HCT116 (cell line): ENCODE measurements around the gene SLC22A23. TPM values are rescaled to one million over a fixed set of nuclear protein-coding genes. Genes with fewer than 3 reads are reported as not detected.

Experiments used
- ATAC-seq: fragments of 200-7000 bp; cut with Tn5 transposase; 2 replicates; pipeline ENCODE4 v1.9.1; 2020; ENCODE audit warnings: mild to moderate bottlenecking, moderate library complexity
- BruUV-seq: library from RNA; stranded (reverse); fragments of 400-500 nt; replicated peaks from 2 replicates; lab custom pipeline; 2021; lab: Mats Ljungman, UMichigan
- CTCF ChIA-PET: fragments of 300-600 bp; sonication (Branson Sonifier 250); formaldehyde crosslinking; loops from one replicate; lab custom pipeline; 2021; ENCODE audit warnings: antibody characterized with exemption; lab: Charles Lee
- POLR2A ChIA-PET: fragments of 300-600, 350-600 bp; sonication (Branson Sonifier 250); formaldehyde crosslinking; loops from one replicate; lab custom pipeline; 2021; ENCODE audit warnings: antibody characterized with exemption; lab: Charles Lee
- RAD21 ChIA-PET, 2 experiments: fragments of 300-600 bp; sonication (Branson Sonifier 250); formaldehyde crosslinking; loops; one replicate each; lab custom pipeline; 2023; ENCODE audit warnings: low total read pairs in 2 of 2; ENCODE audit not compliant: uncharacterized antibody in 2 of 2, unreplicated experiment in 2 of 2, low non-redundant PET in 1 of 2; lab: Charles Lee
- DNase-seq: peaks from one replicate; pipeline ENCODE4 v3.0.0-alpha.2; 2010; ENCODE audit warnings: low read depth, low spot score
- H2AFZ ChIP-seq: fragments of 200-600 bp; shearing (Covaris generic), sonication (generic); 2 replicates; pipeline ENCODE4 v1.6.1; 2017; ENCODE audit warnings: low read depth, mixed run types, mixed read lengths, antibody characterized with exemption, low read length; ENCODE audit not compliant: poor library complexity, severe bottlenecking
- H3K27ac ChIP-seq: 2 replicates; pipeline ENCODE4 v1.5.1; 2012; ENCODE audit warnings: low read depth, low read length
- H3K27me3 ChIP-seq: fragments of 200-600 bp; sonication (generic); 2 replicates; pipeline ENCODE4 v1.6.1; 2016; ENCODE audit warnings: mixed run types, low read length, mixed read lengths; ENCODE audit not compliant: insufficient read depth
- H3K36me3 ChIP-seq, 2 experiments: fragments of 200-500 bp in 1 of 2; fragments of 200-600 bp in 1 of 2; sonication (Bioruptor generic) in 1 of 2; sonication (generic) in 1 of 2; 2 replicates each; pipeline versions ENCODE4 v1.5.1 to v1.6.1; 2014 to 2016; ENCODE audit warnings: low read length in 2 of 2, inconsistent platforms in 1 of 2, mixed read lengths in 1 of 2, mixed run types in 1 of 2; ENCODE audit not compliant: insufficient read depth in 2 of 2, control insufficient read depth in 1 of 2
- H3K4me1 ChIP-seq, 2 experiments: fragments of 200-600 bp in 1 of 2; sonication (generic) in 1 of 2; 2 replicates each; pipeline versions ENCODE4 v1.5.1 to v1.6.1; 2012 to 2017; ENCODE audit warnings: low read length in 2 of 2, inconsistent platforms in 1 of 2, mild to moderate bottlenecking in 1 of 2, mixed read lengths in 1 of 2, mixed run types in 1 of 2, moderate library complexity in 1 of 2; ENCODE audit not compliant: insufficient read depth in 2 of 2, control insufficient read depth in 1 of 2
- H3K4me2 ChIP-seq: fragments of 200-600 bp; sonication (generic); 2 replicates; pipeline ENCODE4 v1.6.1; 2017; ENCODE audit warnings: mixed run types, low read length, mixed read lengths
- H3K4me3 ChIP-seq, 2 experiments: fragments of 200-600 bp in 1 of 2; sonication (generic) in 1 of 2; replicated peaks in 1 of 2; 2 replicates each; pipeline ENCODE4 v1.5.1; 2011 to 2016; ENCODE audit warnings: low read length in 2 of 2, control low read depth in 1 of 2, low read depth in 1 of 2, mild to moderate bottlenecking in 1 of 2, mixed read lengths in 1 of 2, mixed run types in 1 of 2
- H3K79me2 ChIP-seq: fragments of 200-600 bp; sonication (generic); 2 replicates; pipeline ENCODE4 v1.6.1; 2017; ENCODE audit warnings: mild to moderate bottlenecking, mixed run types, low read length, moderate library complexity, mixed read lengths; ENCODE audit not compliant: insufficient read depth
- H3K9ac ChIP-seq: fragments of 200-600 bp; sonication (generic); 2 replicates; pipeline ENCODE4 v1.6.1; 2016; ENCODE audit warnings: low read length, mixed read lengths
- H3K9me2 ChIP-seq: fragments of 200-600 bp; sonication (generic), shearing (Covaris generic); 2 replicates; pipeline ENCODE4 v1.6.1; 2017; ENCODE audit warnings: mixed run types, mild to moderate bottlenecking, moderate library complexity; ENCODE audit not compliant: insufficient read depth
- H3K9me3 ChIP-seq, 2 experiments: fragments of 200-500 bp in 1 of 2; fragments of 200-600 bp in 1 of 2; sonication (Bioruptor generic) in 1 of 2; sonication (generic) in 1 of 2; 2 replicates each; pipeline ENCODE4 v1.6.1; 2014 to 2017; ENCODE audit warnings: low read length in 2 of 2, mixed read lengths in 2 of 2, inconsistent platforms in 1 of 2, low read depth in 1 of 2, mild to moderate bottlenecking in 1 of 2, mixed run types in 1 of 2, moderate library complexity in 1 of 2; ENCODE audit not compliant: control insufficient read depth in 1 of 2, insufficient read depth in 1 of 2
- H4K20me1 ChIP-seq: fragments of 200-600 bp; sonication (generic), shearing (Covaris generic); 2 replicates; pipeline ENCODE4 v1.6.1; 2017; ENCODE audit warnings: mixed run types, mild to moderate bottlenecking, moderate library complexity; ENCODE audit not compliant: insufficient read depth
- EGR1 ChIP-seq: IDR thresholded peaks from 2 replicates; pipeline ENCODE4 v1.6.1; 2012; ENCODE audit warnings: low read depth
- FOSL1 ChIP-seq: IDR thresholded peaks from 2 replicates; pipeline ENCODE4 v1.6.1; 2012; ENCODE audit warnings: low read depth
- JUND ChIP-seq: IDR thresholded peaks from 2 replicates; pipeline ENCODE4 v1.6.1; 2012
- POLR2AphosphoS5 ChIP-seq: IDR thresholded peaks from 2 replicates; pipeline ENCODE4 v1.6.1; 2011; ENCODE audit warnings: mild to moderate bottlenecking, low read depth, low read length, moderate library complexity
- RAD21 ChIP-seq: IDR thresholded peaks from 2 replicates; pipeline ENCODE4 v1.6.1; 2012; ENCODE audit warnings: low read depth, mild to moderate bottlenecking
- SIN3A ChIP-seq: IDR thresholded peaks from 2 replicates; pipeline ENCODE4 v1.6.1; 2012; ENCODE audit warnings: low read depth
- TCF7L2 ChIP-seq: IDR thresholded peaks from 2 replicates; pipeline ENCODE4 v1.7.0; 2011; ENCODE audit warnings: borderline replicate concordance, inconsistent platforms; ENCODE audit not compliant: insufficient read depth, insufficient read length; ENCODE audit errors: extremely low read depth
- YY1 ChIP-seq: IDR thresholded peaks from 2 replicates; pipeline ENCODE4 v1.6.1; 2011; ENCODE audit warnings: low read length, low read depth, moderate library complexity, mild to moderate bottlenecking; ENCODE audit not compliant: insufficient replicate concordance; ENCODE audit errors: extremely low read depth
- ZFX ChIP-seq: fragments of 450-650 bp; IDR thresholded peaks from 2 replicates; pipeline ENCODE4 v1.6.1; 2017
- intact Hi-C: fragments of 100-400 bp; cut with micrococcal nuclease; formaldehyde crosslinking; loops from 2 replicates; pipeline ENCODE4 v1.10.0; 2022
- total RNA-seq: library from RNA; stranded (reverse); gene quantifications from one replicate; pipeline ENCODE4 v1.2.1, GENCODE V29; 2021; ENCODE audit not compliant: unreplicated experiment
- TF ChIP-seq, protein P1 (sequence below): IDR thresholded peaks from 2 replicates; pipeline ENCODE4 v1.6.1; 2012
- TF ChIP-seq, protein P2 (sequence below), 3 experiments: fragments of 200-600 bp in 1 of 3; sonication (generic) in 1 of 3; IDR thresholded peaks in 2 of 3; conservative IDR thresholded peaks in 1 of 3; 2 replicates each; pipeline ENCODE4 v1.5.1; 2012 to 2017; ENCODE audit warnings: low read depth in 2 of 3, low read length in 2 of 3, antibody characterized with exemption in 1 of 3, borderline replicate concordance in 1 of 3, control low read depth in 1 of 3, mild to moderate bottlenecking in 1 of 3, mixed read lengths in 1 of 3, mixed run types in 1 of 3, moderate library complexity in 1 of 3; ENCODE audit not compliant: insufficient read depth in 1 of 3
- TF ChIP-seq, protein P3 (sequence below): IDR thresholded peaks from 2 replicates; pipeline ENCODE4 v1.6.1; 2012
- TF ChIP-seq, protein P4 (sequence below): IDR thresholded peaks from 2 replicates; pipeline ENCODE4 v1.6.1; 2011; ENCODE audit warnings: mild to moderate bottlenecking, low read length, moderate library complexity; ENCODE audit not compliant: insufficient replicate concordance; ENCODE audit errors: extremely low read depth

SLC22A23 gene
- total RNA-seq, 1 experiment from 2014 or later, result 11.5 TPM

DNA sequence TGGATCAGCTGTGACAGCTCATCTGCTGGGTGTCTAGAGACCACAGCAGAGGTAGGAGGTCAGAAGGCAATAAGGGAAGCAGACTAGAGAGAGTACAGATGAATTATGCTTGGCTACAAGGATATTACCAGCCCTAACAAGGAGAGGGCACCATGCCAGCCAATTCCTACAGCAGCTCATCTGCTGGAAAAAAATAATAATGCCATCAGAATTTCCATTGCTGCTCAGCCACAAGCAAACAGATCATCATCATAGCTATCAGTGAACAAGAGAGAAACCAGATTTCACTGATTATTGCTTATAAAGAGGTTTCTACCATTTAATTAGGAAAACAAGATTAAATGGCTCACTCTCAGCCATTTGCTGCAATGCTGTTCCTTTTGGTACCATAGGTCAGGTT lies 131.6 kb downstream of the SLC22A23 start (continued):
- TF ChIP-seq, protein P1, sequence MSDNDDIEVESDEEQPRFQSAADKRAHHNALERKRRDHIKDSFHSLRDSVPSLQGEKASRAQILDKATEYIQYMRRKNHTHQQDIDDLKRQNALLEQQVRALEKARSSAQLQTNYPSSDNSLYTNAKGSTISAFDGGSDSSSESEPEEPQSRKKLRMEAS, result no peak
- TF ChIP-seq EGR1 (no peak), YY1 (no peak), POLR2AphosphoS5 (no peak), RAD21 (no peak), TCF7L2 (no peak)
- TF ChIP-seq, protein P2, sequence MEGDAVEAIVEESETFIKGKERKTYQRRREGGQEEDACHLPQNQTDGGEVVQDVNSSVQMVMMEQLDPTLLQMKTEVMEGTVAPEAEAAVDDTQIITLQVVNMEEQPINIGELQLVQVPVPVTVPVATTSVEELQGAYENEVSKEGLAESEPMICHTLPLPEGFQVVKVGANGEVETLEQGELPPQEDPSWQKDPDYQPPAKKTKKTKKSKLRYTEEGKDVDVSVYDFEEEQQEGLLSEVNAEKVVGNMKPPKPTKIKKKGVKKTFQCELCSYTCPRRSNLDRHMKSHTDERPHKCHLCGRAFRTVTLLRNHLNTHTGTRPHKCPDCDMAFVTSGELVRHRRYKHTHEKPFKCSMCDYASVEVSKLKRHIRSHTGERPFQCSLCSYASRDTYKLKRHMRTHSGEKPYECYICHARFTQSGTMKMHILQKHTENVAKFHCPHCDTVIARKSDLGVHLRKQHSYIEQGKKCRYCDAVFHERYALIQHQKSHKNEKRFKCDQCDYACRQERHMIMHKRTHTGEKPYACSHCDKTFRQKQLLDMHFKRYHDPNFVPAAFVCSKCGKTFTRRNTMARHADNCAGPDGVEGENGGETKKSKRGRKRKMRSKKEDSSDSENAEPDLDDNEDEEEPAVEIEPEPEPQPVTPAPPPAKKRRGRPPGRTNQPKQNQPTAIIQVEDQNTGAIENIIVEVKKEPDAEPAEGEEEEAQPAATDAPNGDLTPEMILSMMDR (IDR thresholded peaks at IDR 0.05 in 2 of 3, conservative IDR thresholded peaks at IDR 0.05 in 1 of 3; ENCODE audit: borderline replicate concordance in 1 of 3, insufficient read depth in 1 of 3, low read depth in 2 of 3, low read length in 2 of 3), result no peak
- TF ChIP-seq, protein P3, sequence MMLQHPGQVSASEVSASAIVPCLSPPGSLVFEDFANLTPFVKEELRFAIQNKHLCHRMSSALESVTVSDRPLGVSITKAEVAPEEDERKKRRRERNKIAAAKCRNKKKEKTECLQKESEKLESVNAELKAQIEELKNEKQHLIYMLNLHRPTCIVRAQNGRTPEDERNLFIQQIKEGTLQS, result no peak

DNA sequence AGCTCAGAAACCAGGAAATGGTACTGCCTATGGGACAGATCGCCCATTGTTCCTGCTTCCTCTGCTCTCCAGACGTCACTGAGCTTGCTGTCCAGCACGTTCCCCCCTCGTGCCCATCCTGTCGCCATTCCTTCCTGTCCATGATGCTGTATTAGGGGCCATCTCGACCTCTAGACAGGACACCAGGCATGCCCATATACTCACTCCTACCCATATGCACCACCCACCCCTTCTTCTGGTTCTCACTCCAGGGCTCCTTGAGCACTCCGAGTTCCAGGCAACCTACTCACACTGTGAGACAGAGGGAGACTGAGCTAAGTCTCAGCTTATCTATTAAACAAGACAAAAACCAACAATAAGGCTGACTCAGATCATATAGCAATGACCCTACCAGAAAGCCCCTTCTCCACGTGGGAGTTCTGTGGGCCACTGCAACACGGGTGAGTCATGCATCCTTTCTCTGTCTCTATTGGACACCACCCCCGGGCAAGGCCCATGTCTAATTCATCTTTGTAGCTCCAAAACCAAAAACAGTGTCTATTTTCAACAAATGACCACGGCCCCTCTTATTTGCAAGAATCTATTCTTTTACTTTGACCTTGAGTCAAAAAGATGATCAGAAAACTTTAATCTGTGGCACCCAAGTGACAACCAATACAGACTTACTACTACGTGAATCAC lies 132.4 kb downstream of the SLC22A23 start:
- Histone ChIP-seq H3K9me2 (no peaks in the 10 kb centered on the region), H3K4me2 (no peak overlapping the region), H3K9me3 (no peaks in the 10 kb centered on the region), H3K79me2 (no peaks in the 10 kb centered on the region), H2AFZ (no peak overlapping the region), H3K27ac (no peak overlapping the region), H3K4me1 (peaks cover 0 to 10% of the 10 kb centered on the region in 2 experiments; a peak in 1 of 4 replicates), H3K36me3 (no peaks in the 10 kb centered on the region), H3K4me3 (no peak overlapping the region), H4K20me1 (no peaks in the 10 kb centered on the region), H3K9ac (no peak overlapping the region), H3K27me3 (no peaks in the 10 kb centered on the region)
- ATAC-seq, result no peak
- intact Hi-C loops, result no loop called here
- ChIA-PET POLR2A (no interaction called here), RAD21 (no interaction called here), CTCF (interaction anchor here (0.7 kb wide), 1 partner anchor 599 kb away, joined by 3 read pairs; no protein-coding TSS in a partner anchor)
- TF ChIP-seq, protein P4, sequence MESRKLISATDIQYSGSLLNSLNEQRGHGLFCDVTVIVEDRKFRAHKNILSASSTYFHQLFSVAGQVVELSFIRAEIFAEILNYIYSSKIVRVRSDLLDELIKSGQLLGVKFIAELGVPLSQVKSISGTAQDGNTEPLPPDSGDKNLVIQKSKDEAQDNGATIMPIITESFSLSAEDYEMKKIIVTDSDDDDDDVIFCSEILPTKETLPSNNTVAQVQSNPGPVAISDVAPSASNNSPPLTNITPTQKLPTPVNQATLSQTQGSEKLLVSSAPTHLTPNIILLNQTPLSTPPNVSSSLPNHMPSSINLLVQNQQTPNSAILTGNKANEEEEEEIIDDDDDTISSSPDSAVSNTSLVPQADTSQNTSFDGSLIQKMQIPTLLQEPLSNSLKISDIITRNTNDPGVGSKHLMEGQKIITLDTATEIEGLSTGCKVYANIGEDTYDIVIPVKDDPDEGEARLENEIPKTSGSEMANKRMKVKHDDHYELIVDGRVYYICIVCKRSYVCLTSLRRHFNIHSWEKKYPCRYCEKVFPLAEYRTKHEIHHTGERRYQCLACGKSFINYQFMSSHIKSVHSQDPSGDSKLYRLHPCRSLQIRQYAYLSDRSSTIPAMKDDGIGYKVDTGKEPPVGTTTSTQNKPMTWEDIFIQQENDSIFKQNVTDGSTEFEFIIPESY, result no peak
- TF ChIP-seq, protein P1, result no peak
- no peak for TF ChIP-seq FOSL1
- TF ChIP-seq, protein P2 (IDR thresholded peaks at IDR 0.05 in 2 of 3, conservative IDR thresholded peaks at IDR 0.05 in 1 of 3; ENCODE audit: borderline replicate concordance in 1 of 3, insufficient read depth in 1 of 3, low read depth in 2 of 3, low read length in 2 of 3), result no peak
- no peak for TF ChIP-seq JUND
- TF ChIP-seq SIN3A, result no peak
- no peak for TF ChIP-seq EGR1
- no peak for TF ChIP-seq ZFX
- no TSS peak for BruUV-seq
- DNase-seq, result no peak
